H9 (cell line): ENCODE measurements around the gene HRAS. TPM values are rescaled to one million over a fixed set of nuclear protein-coding genes. Genes with fewer than 3 reads are reported as not detected.

Experiments used
- DNase-seq: peaks from one replicate; pipeline ENCODE4 v3.0.0-alpha.2; 2017
- H2AFZ ChIP-seq: one replicate; pipeline ENCODE4 v1.6.1; 2013; ENCODE audit warnings: mild to moderate bottlenecking, low read length, control low read depth, moderate library complexity
- H2AK5ac ChIP-seq: 2 replicates; pipeline ENCODE4 v1.6.1; 2013; ENCODE audit warnings: low read length, control low read depth, mixed read lengths; ENCODE audit not compliant: insufficient read length
- H2BK120ac ChIP-seq: one replicate; pipeline ENCODE4 v1.6.1; 2013; ENCODE audit warnings: low read depth, mild to moderate bottlenecking, low read length, control low read depth, inconsistent platforms; ENCODE audit not compliant: poor library complexity, severe bottlenecking
- H2BK12ac ChIP-seq: 2 replicates; pipeline ENCODE4 v1.6.1; 2013; ENCODE audit warnings: low read length, control low read depth, mixed read lengths, low read depth; ENCODE audit not compliant: insufficient read length
- H2BK15ac ChIP-seq: 2 replicates; pipeline ENCODE4 v1.6.1; 2013; ENCODE audit warnings: low read depth, low read length, control low read depth
- H2BK20ac ChIP-seq: one replicate; pipeline ENCODE4 v1.6.1; 2013; ENCODE audit warnings: low read depth, mild to moderate bottlenecking, low read length, control low read depth, inconsistent platforms; ENCODE audit not compliant: poor library complexity, severe bottlenecking
- H2BK5ac ChIP-seq: 2 replicates; pipeline ENCODE4 v1.6.1; 2013; ENCODE audit warnings: low read length, control low read depth, mixed read lengths; ENCODE audit not compliant: insufficient read length
- H3K14ac ChIP-seq: 2 replicates; pipeline ENCODE4 v1.6.1; 2013; ENCODE audit warnings: low read length, control low read depth; ENCODE audit not compliant: insufficient read depth
- H3K18ac ChIP-seq: 2 replicates; pipeline ENCODE4 v1.6.1; 2013; ENCODE audit warnings: low read depth, mild to moderate bottlenecking, mixed read lengths, low read length, control low read depth; ENCODE audit not compliant: insufficient read length
- H3K23ac ChIP-seq: 2 replicates; pipeline ENCODE4 v1.6.1; 2013; ENCODE audit warnings: low read length, control low read depth, mixed read lengths, low read depth; ENCODE audit not compliant: insufficient read length
- H3K23me2 ChIP-seq: 2 replicates; pipeline ENCODE4 v1.6.1; 2013; ENCODE audit warnings: low read depth, mild to moderate bottlenecking, mixed read lengths, low read length, control low read depth; ENCODE audit not compliant: insufficient read length, poor library complexity, severe bottlenecking
- H3K27ac ChIP-seq: 2 replicates; pipeline ENCODE4 v1.5.1; 2013; ENCODE audit warnings: low read length, control low read depth, mixed read lengths, low read depth; ENCODE audit not compliant: insufficient read length
- H3K27me3 ChIP-seq: 2 replicates; pipeline ENCODE4 v1.6.1; 2013; ENCODE audit warnings: low read length, control low read depth, inconsistent platforms; ENCODE audit not compliant: insufficient read depth
- H3K4ac ChIP-seq: 2 replicates; pipeline ENCODE4 v1.6.1; 2013; ENCODE audit warnings: low read depth, mild to moderate bottlenecking, control low read depth, inconsistent platforms, low read length, moderate library complexity
- H3K4me1 ChIP-seq: 2 replicates; pipeline ENCODE4 v1.6.1; 2013; ENCODE audit warnings: low read length, control low read depth, inconsistent platforms; ENCODE audit not compliant: insufficient read depth
- H3K4me2 ChIP-seq: 2 replicates; pipeline ENCODE4 v1.6.1; 2013; ENCODE audit warnings: low read length, control low read depth, mixed read lengths; ENCODE audit not compliant: insufficient read length, insufficient read depth
- H3K56ac ChIP-seq: 2 replicates; pipeline ENCODE4 v1.6.1; 2013; ENCODE audit warnings: low read depth, mild to moderate bottlenecking, mixed read lengths, low read length, control low read depth; ENCODE audit not compliant: insufficient read length
- H3K79me1 ChIP-seq: 2 replicates; pipeline ENCODE4 v1.6.1; 2013; ENCODE audit warnings: low read depth, mild to moderate bottlenecking, moderate library complexity, low read length, control low read depth, inconsistent platforms; ENCODE audit not compliant: insufficient read depth, poor library complexity, severe bottlenecking
- H3K79me2 ChIP-seq: 2 replicates; pipeline ENCODE4 v1.6.1; 2013; ENCODE audit warnings: low read length, control low read depth, inconsistent platforms; ENCODE audit not compliant: insufficient read depth
- H3K9ac ChIP-seq: 2 replicates; pipeline ENCODE4 v1.6.1; 2013; ENCODE audit warnings: low read length, control low read depth, mixed read lengths; ENCODE audit not compliant: insufficient read length; ENCODE audit errors: extremely low read depth
- H3K9me3 ChIP-seq: one replicate; pipeline ENCODE4 v1.6.1; 2013; ENCODE audit warnings: low read depth, low read length, inconsistent platforms; ENCODE audit not compliant: control insufficient read depth
- H3T11ph ChIP-seq: one replicate; pipeline ENCODE4 v1.6.1; 2013; ENCODE audit warnings: mild to moderate bottlenecking, low read length, control low read depth, inconsistent platforms
- H4K20me1 ChIP-seq: one replicate; pipeline ENCODE4 v1.6.1; 2013; ENCODE audit not compliant: control insufficient read depth, insufficient read length, insufficient read depth
- H4K5ac ChIP-seq: 2 replicates; pipeline ENCODE4 v1.6.1; 2013; ENCODE audit warnings: low read depth, mild to moderate bottlenecking, mixed read lengths, low read length, control low read depth; ENCODE audit not compliant: insufficient read length
- H4K8ac ChIP-seq: replicated peaks from 2 replicates; pipeline ENCODE4 v1.6.1; 2013; ENCODE audit warnings: low read length, control low read depth, mixed read lengths, low read depth; ENCODE audit not compliant: insufficient read length
- H4K91ac ChIP-seq: 2 replicates; pipeline ENCODE4 v1.6.1; 2013; ENCODE audit warnings: low read depth, mild to moderate bottlenecking, moderate library complexity, mixed read lengths, low read length, control low read depth; ENCODE audit not compliant: insufficient read length
- H3K27ac Mint-ChIP-seq, 3 experiments: 2 replicates in 2 of 3; 3 replicates in 1 of 3; pipeline ENCODE4 v1.8.0; 2020 to 2021; ENCODE audit warnings: mixed read lengths in 3 of 3, mild to moderate bottlenecking in 1 of 3, moderate library complexity in 1 of 3
- H3K27me3 Mint-ChIP-seq: 2 replicates; pipeline ENCODE4 v1.8.0; 2021; ENCODE audit warnings: low read depth, mild to moderate bottlenecking, moderate library complexity, mixed read lengths
- H3K36me3 Mint-ChIP-seq, 3 experiments: 2 replicates in 2 of 3; 3 replicates in 1 of 3; pipeline ENCODE4 v1.8.0; 2020 to 2021; ENCODE audit warnings: low read depth in 3 of 3, mixed read lengths in 3 of 3; ENCODE audit not compliant: insufficient read depth in 1 of 3
- H3K4me1 Mint-ChIP-seq, 2 experiments: 2 replicates each; pipeline ENCODE4 v1.8.0; 2020; ENCODE audit warnings: mixed read lengths in 2 of 2
- H3K4me3 Mint-ChIP-seq, 2 experiments: 2 replicates in 1 of 2; 3 replicates in 1 of 2; pipeline ENCODE4 v1.8.0; 2020 to 2021; ENCODE audit warnings: mild to moderate bottlenecking in 2 of 2, mixed read lengths in 2 of 2, moderate library complexity in 1 of 2
- H3K9me3 Mint-ChIP-seq, 2 experiments: 2 replicates in 1 of 2; 3 replicates in 1 of 2; pipeline ENCODE4 v1.8.0; 2020; ENCODE audit warnings: mild to moderate bottlenecking in 2 of 2, mixed read lengths in 2 of 2, moderate library complexity in 1 of 2
- CTCF ChIP-seq: fragments of 200-600 bp; sonication (generic); conservative IDR thresholded peaks from 3 replicates; pipeline ENCODE4 v1.8.0; 2021; ENCODE audit warnings: antibody characterized with exemption, mild to moderate bottlenecking
- WGBS: extraction: QIAGEN DNeasy Blood & Tissue Kit; methylation state at CpG from one replicate; pipeline ENCODE4 v1.1.7; 2013; ENCODE audit warnings: missing lambda C conversion rate, low lambda C conversion rate, mixed read lengths; ENCODE audit not compliant: insufficient read length; ENCODE audit errors: extremely low coverage; 5-methylcytosine and 5-hydroxymethylcytosine counted together
- total RNA-seq: library from RNA; stranded (reverse); gene quantifications from 2 replicates; pipeline ENCODE4 v1.2.1, GENCODE V29; 2021

HRAS gene
- total RNA-seq, 1 experiment from 2014 or later = 61.8 TPM

GRCh38 chr11:520428-521176, 14.8 kb downstream of the HRAS start:
- H4K5ac ChIP-seq = no peak overlapping the region
- no peak overlapping the region for H3K56ac ChIP-seq
- Mint-ChIP-seq H3K36me3 (peaks cover 16 to 27% (median 18%) of the 10 kb centered on the region in 3 experiments), H3K4me3 (no peak overlapping the region), H3K9me3 (peaks cover 39 to 47% of the 10 kb centered on the region in 2 experiments), H3K4me1 (peaks cover 3 to 4% of the 10 kb centered on the region in 2 experiments; a peak in 3 of 4 replicates), H3K27ac (peak overlapping the region in 1 of 3 experiments; percentile 82; a peak in 1 of 7 replicates), H3K27me3 (peaks cover 10% of the 10 kb centered on the region)
- no peak overlapping the region for H4K8ac ChIP-seq
- H2BK20ac ChIP-seq = no peak overlapping the region
- H2AFZ ChIP-seq = no peak overlapping the region
- no CpG with 5 or more reads among the region's 39 CpGs for WGBS
- no peak overlapping the region for H3K4me2 ChIP-seq
- H3K23me2 ChIP-seq = peaks cover 3% of the 10 kb centered on the region
- H2BK5ac ChIP-seq = no peak overlapping the region
- no peak overlapping the region for H3K27ac ChIP-seq
- no peaks in the 10 kb centered on the region for H3K79me1 ChIP-seq
- peak; percentile 57; the same call in 2 of the 3 replicates for TF ChIP-seq CTCF
- no peak overlapping the region for H2BK12ac ChIP-seq
- H3K9ac ChIP-seq = no peak overlapping the region
- no peak overlapping the region for H3K18ac ChIP-seq
- H2BK120ac ChIP-seq = no peak overlapping the region
- no peak overlapping the region for H3K4ac ChIP-seq
- no peak overlapping the region for H3T11ph ChIP-seq
- H2AK5ac ChIP-seq = no peak overlapping the region
- no peak overlapping the region for H2BK15ac ChIP-seq
- no peak overlapping the region for H3K14ac ChIP-seq
- H4K91ac ChIP-seq = no peak overlapping the region
- no peak overlapping the region for H3K23ac ChIP-seq
- DNase-seq = peak; percentile 33
- no peaks in the 10 kb centered on the region for H3K79me2 ChIP-seq
- no peaks in the 10 kb centered on the region for H4K20me1 ChIP-seq
- H3K27me3 ChIP-seq = no peaks in the 10 kb centered on the region
- H3K9me3 ChIP-seq = no peaks in the 10 kb centered on the region
- H3K4me1 ChIP-seq = no peaks in the 10 kb centered on the region
